COLO668 (cell line): ENCODE results near the gene ZNRF1.
"Not testable (repeated sequence)": the region's sequence is repeated elsewhere in the genome, so short reads cannot be mapped to it uniquely, and the experiment has no call there.

Experiments
- DNase-seq: peaks from one replicate; lab custom pipeline; 2025; ENCODE audit not compliant: unreplicated experiment; lab: John Stamatoyannopoulos, UW

Gene ZNRF1

DNA sequence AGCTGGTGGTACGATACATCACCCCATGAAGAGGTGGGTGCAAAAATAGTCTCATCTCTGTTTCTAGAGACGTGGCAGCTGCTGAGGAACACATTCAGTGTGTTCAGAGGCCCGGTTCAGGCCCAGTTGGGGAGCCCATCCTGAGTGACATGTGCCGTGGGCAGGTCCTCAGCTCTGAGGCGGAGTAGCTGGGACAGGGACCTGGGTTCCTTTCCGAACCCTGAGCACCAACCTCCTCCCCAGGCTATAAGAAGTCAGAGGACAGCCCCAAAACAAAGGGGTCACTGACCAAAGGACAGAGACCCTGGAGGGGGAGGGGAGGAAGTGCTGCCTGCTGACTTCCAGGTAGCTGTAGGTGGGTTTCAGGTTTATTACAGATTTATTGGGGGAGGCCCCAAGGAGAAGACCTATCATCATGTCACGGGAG, 112.7 kb downstream of the ZNRF1 start:
- DNase-seq = no peak

DNA sequence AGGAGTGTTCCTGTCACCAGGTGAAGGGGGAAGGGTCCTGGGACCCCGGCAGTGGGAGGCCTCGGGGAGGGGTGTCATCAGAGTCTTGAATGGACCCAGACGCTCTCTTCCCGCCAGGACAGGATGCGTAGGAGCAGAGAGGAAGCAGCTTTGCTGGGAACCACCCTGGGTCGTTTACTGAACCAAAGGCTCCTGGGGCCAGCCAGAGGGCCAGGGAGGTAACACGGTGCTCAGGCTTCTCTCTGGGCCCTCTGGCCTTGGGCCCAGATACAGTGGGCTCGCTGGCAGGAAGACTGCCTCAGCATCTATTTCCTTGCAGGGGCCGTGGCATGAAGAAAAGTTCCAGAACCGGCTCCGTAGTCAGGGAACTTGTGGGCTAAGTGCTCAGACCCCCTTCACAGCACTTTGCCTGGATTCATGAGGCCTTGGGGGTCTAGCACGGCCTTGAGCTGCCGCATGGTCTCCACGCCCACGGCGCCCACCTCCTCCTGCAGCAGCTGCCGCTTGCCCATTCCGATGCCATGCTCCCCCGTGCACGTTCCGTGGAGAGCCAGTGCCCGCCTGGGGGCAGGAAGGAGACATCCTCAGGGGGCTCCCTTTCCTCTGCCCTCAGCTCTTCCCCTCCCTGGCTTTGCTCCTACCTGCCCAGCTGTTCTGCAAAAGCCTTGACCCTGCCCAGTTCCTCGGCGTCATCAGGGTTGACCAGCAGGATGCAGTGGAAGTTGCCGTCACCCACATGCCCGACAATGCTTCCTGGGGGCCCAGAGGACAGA, 113.3 kb downstream of the ZNRF1 start:
- DNase-seq = no peak

DNA sequence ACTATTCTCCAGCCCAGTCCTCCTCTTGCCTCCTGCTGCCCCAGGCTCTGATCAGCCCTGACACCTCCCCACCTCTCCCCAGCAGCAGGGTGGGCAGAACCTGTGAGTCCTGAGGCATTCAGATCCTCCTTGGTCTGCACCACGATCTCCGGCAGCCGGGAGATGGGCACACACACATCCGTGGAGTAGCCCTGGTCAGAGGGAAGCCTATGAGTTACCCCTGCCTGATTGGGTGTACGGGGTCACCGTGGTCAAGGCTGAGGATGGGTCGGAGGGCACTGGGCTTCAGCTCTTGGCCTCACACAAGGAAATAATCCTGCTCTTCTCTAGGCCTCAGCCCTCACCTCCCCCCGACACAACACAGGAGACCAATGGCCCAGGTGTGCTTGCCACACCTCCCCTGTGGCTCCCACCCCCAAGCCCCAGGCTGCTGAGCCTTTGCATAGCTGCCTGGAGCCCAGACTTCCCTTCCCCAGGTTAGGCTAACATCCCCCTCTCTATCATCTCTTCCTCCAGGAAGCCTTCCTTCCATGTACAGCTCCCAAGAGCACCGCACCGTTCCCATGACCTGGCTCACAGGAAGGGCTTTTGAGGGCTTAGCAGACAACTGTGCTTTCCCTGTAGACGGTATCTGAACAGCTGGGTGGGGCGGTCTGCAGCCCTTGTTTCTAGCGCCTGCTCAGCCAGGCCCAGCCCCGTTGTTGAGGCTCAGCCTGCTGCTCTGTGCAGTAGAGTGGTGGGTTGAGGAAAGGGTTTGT, 114.1 kb downstream of the ZNRF1 start:
- no peak for DNase-seq

DNA sequence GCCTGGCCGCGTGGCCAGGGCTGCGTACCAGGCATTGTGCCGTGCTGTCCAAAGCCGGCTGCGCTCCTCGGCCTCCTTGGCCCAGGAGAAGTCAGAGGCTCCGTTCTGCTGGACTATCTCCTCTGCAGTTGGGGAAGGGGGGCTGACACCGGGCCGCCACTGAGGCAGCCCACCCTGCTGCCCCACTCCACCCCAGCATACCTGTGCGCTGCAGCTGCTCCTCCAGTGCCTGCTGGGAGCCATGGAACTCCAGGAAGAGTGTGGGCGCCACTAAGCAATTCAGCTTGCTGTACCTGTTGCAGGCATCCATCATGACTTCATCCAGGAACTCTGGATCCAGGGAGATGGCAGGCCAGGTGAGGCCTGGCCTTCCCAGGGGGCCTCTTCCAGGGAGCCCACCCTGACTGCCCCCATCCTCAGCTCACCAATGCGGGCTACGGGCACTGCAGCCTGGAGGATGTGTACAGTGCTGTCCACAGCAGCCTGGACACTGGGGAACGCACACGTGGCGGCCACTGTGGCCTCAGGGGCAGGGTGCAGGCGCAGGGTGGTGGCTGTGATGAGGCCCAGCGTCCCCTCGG, 114.8 kb downstream of the ZNRF1 start:
- DNase-seq = no peak

DNA sequence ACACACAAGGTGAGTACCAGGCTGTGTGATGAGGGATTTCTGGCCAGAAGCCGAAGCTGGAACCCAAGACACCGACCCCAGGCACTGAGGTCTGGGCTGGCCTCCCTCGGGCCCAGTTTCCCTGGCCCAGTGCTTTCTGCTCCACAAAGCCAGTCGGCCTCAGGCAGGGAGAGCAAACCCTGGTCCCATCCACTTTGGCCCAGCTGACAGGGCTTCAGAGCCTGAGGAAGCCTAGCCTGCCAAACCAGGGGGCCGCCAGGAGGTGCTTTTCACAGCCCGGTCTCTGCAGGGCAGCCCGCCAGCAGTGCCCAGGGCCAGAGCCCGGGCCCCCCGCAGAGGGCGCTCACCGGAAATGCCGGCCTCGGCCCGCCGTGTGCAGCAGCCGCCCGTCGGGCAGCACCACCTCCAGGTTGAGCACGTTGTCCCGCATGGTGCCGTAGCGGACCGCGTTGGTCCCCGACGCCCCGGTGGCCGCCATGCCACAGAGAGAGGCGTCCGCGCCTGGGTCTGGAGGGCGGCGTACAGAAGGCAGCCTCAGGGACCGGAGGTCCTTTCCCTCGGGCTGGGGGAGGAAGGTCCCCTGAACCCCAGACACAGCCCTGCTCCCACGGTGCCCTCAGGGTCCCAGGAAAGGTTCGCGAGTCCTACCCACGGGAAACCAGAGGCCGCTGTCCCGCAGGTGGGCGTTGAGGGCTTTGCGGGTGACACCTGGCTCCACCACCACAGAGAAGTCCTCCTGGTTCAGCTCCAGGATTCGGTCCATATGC, 115.5 kb downstream of the ZNRF1 start:
- no peak for DNase-seq

DNA sequence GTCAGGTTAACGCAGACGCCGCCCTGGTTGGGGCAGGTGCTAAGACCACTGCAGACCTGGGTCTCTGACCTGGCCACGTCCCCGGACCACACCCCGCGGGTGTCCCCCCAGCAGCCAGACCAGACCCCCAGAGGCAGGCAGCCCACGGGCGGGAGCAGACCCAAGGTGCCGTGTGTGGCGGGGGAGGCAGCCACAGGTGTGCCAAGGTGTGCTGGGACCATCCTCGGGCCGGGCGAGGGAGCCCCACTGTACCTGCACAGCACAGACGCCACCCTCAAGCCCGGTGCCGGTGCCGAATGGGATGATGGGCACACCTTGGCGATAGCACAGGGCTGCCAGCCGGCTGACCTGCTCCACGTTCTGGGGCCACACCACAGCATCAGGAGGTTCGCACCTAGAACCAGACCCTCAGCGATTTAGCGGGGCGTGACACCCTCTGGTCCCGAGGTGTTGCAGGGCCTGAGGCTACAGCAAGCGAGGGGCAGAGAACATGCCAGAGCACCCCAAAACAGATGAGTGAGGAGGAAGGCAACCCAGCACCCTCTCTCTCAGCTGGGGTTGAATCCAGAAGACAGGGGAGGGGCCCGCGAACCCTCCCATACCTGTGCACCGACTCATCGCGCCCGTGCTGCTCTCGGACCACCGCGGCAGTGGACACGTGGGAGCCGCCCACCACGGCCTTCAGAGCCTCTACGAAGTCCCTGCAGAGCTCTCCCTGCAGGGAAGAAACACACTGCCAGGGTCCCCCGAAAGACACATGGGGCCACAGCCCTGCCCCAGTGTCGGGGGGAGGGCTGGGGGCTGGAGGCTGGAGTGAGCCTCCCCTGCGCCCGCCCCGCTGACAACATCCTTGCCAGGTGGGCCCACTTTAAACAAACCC, 116.4 kb downstream of the ZNRF1 start:
- no peak for DNase-seq

DNA sequence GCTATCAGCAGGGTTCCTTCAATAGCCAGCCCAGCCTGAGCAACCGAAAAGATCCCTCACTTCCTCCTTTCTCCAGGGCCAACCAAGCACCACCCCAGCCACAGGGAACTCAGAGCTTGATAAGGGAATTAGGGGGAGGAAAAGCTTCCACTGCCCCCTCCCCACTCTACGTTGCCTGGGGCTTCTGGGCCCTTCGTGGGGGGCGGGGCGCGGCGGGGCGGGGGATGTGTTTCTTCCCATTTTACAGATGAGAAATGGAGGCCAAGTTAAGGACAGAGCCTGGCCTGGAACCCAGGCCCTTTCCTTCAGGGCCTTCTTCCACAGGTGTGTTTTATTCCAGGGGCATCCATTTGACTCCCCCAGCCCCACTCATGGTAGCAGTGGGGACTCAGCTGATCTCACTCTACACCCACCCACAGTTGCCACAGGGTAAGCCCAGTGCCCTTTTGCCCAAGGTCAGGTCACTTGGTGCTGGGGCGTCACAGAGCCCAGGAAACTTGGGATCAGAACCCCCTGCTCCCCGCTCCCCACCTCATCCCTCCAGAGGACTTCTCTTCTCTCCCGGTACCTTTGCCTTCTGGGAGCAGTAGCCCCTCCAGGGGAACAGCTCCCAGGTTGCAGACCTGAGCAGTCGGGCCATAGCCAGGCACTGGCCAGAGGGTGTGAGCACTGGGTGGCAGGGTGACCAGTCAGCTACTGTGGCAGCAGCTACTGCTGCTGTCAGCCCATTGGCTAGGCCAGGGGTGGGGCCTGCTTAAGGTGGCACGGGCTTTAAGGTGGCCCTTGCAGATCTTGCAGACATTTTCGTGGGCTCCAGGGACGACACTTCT, 117.5 kb downstream of the ZNRF1 start, which contains the start of gene LDHD:
Gene LDHD, minus strand, starts transcription at position 700 of the 830 bp plus-strand sequence. Its CDS starts 60 bp downstream, at position 640.
- peak; percentile 31 for DNase-seq

DNA sequence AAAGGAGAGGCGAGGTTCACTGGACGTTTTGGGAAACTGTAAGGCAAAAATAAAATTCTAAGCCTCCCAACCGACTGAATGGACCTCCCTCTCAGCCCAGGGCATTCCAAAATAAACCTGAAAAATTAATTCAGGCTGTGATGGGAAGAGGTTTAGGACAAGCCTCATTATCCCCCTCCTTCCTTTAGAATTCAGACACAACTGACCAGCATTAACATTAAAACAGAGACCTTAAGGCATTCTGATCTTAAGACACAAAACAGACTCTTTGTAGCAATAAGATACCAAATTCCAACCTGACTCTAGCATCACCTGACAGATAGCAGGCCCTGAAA, 118.1 kb downstream of the ZNRF1 start:
- no peak for DNase-seq

DNA sequence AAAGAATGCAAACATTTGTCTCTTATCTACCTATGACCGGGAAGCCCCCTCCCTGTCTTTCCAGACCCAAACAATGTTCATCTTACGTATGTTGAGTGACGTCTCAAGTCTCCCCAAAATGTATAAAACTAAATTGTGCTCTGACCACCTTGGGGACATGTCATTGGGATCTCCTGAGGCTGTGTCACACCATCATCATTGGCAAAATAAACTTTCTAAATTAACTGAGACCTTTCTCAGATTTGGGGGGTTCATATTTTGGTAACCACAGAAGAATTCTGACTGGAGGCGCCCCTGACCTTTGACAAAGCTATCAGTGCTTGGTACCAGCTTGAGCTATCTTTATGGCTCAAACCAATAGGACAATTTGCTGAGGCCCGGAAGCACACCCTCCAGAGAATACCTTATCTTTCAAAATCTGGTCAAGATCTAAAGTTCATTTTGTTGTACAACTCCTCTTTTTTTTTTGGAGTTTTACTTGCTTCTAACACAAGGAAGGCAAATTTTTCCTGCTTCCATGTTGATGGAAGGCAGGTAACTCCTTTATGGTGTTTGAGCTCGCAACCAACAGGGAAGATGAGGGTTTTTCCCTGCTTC, 120.2 kb downstream of the ZNRF1 start:
- DNase-seq = no peak

DNA sequence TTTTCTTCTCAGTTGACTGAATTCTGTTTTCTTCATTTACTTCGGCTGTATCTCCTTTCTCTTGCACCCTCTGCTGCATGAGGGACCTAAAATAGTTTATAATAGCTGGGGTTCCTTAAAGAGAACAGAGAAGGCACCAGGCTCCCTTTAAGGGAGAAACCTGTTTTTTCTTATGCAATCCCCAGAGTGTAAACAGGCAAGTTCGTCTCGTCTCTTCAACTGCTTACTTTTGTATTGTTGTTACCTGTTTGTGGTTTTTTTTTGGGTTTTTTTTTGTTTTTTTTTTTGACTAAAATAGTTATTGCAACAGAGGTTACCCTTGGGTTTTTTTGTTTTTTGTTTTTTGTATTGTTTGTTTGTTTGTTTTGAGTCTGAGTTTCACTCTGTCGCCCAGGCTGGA, 121.4 kb downstream of the ZNRF1 start:
- no peak for DNase-seq

DNA sequence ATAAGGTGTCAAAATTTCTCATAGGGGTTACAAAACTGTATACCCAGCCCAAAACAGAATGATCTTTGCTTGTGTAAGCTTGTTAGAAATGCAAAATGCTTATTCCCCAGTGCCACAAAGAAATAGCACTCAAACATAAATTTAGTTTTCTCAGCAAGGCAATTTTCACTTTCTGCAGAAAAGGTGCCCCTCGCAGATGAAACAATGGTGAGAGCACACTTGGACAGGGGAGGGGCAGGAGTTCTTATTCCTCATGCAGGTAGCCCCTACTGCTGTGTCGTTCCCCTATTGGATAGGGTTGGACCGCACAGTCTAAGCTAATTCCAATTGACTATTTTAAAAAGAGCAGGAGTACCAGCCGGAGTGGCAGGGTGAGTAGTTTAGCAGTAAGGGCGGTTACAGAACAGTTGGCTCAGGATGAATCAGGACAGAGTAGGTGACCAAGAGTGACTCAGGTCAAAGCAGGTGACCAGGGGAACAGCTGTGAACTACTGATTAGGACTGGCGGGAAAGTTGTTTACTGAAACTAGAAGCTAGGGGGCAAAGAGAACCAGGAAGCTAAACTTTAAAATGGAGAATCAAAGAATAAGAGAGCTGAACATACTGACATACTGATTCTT, 123.2 kb downstream of the ZNRF1 start:
- DNase-seq = no peak

DNA sequence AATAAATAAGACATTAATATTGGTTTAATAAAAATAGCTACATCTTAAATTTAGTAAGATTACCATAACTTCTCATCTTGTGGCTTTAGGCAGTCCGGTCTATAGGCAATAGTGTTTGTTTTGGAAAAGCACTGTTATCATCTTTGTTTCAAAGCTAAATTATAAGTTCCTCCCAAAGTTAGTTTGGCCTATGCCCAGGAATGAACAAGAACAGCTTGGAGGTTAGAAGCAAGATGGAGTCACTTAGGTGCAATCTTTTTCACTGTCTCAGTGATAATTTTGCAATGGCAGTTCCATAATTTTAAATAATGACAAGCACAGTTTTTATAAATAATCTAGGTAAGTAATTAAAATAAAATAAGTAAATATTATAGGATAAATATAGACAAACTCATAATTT, 123.8 kb downstream of the ZNRF1 start:
- DNase-seq = no peak

DNA sequence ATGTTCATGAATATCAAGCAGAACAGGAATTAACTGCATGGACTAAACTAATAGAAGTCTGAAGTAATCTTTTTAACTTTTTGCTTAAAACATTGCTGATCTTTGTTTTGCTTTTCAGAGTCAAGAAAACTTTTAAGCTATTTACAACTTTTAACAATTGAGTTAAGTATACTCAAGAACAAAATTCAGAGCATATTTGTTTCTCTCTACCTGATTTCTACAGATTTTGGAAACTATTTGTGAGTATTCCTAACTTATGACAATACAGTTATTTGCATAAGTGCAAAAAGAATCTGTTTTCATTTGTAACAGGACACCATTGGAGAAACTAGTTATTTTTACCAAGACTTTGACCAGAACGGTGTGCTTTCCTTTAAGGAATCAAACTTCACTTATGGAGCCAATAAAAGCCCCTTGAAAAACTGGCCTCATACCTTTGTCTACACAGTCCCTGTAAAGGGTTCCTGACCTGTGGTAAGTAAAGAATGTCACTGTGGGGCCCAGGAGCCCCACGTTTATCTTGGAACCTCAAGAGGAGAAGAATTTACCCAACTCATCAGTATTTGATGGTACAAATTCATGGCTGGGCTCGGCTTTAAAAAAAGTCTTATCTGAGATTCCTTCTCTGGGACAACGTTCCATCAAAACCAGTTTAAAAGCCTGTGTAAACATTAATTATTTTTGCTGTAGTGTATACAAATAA, 129.0 kb downstream of the ZNRF1 start:
- no peak for DNase-seq

DNA sequence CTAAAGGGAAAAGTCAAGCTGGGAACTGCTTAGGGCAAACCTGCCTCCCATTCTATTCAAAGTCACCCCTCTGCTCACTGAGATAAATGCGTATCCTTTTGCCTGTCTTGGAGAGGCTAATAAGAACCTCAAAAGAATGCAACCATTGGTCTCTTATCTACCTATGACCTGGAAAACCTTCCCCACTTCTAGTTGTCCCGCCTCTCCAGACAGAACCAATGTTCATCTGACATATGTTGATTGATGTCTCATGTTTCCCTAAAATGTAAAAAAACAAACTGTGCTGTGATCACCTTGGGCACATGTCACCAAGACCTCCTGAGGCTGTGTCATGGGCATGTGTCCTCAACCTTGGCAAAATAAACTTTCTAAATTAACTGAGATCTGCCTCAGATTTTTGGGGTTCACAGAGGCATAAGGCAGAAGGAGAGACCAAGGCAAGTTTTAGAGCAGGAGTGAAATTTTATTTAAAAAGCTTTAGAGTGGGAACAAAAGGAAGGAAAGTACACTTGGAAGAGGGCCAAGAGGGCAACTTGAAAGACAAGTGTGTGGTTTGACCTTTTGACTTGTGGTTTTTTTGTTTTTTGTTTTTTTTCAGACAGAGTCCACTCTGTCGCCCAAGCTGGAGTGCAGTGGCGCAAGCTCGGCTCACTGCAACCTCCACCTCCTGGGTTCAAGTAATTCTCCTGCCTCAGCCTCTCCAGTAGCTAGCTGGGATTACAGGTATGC, 130.8 kb downstream of the ZNRF1 start:
- DNase-seq = not testable (repeated sequence)

DNA sequence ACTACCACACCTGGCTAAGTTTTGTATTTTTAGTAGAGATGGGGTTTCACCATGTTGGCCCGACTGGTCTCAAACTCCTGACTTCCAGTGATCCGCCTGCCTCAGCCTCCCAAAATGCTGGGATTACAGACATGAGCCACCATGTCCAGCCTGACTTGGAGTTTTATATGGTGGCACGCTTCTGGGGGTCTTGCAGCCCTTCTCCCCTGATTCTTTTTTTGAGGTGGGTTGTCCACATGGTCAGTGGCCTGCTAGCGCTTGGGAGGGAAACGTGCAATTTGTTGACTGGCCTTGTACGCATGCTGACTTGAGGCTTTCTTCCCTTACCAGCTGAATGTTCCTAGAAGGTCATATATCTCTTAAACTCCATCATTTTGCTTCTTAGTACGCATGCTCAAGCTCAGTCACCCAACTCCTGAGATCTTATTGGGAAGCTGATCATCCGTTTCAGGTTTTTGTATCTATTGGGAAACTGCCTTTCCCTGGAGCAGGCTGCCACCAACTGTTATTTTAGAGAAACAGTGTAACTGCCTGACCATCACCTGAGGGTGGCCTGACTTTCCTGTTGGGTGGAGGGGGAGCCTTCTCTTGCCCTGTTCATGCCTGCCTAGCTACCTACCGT, 131.4 kb downstream of the ZNRF1 start:
- DNase-seq = no peak

DNA sequence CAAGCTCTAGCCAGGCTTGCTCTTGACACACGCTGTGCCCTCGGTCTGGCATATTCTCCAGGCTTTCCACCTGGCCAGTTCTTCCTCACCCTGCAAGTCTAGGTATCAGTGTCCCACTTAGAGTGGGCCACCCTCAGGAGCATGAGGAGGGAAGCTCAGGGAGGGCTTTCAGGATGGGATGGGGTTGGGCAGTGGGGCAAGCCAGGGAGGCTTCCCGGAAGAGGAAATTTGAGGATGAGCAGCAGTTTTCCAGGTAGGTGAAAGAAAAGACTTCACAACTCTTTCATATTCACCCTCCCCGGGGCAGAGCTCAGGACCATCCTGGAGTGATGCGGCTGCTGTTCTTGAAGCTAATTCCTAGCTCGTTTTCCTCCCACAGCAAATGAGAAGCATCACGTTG, 132.3 kb downstream of the ZNRF1 start:
- DNase-seq = no peak

DNA sequence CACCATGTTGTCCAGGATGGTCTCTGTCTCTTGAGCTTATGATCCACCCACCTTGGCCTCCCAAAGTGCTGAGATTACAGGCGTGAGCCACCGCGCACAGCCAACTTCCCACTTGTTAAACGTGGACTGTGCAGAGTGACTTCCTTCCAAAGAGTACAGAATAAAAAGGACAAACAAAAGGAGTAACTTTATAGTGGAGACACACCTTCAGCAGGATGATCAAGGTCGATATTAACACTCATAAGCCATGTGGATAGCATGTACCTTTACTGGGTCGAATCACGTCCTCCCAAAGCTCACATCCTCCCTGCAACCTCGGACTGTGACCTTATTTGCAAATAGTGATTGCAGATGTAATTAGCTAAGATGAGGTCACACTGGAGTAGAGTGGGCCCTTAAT, 139.4 kb downstream of the ZNRF1 start:
- DNase-seq = no peak
